ENCODE results near the gene DEFB132. TPM values are rescaled to one million over a fixed set of nuclear protein-coding genes. Genes with fewer than 3 reads are reported as not detected.

DEFB132 gene
- total and polyA plus RNA-seq, 4 donors, result 0.08 TPM; not detected in 2

DNA sequence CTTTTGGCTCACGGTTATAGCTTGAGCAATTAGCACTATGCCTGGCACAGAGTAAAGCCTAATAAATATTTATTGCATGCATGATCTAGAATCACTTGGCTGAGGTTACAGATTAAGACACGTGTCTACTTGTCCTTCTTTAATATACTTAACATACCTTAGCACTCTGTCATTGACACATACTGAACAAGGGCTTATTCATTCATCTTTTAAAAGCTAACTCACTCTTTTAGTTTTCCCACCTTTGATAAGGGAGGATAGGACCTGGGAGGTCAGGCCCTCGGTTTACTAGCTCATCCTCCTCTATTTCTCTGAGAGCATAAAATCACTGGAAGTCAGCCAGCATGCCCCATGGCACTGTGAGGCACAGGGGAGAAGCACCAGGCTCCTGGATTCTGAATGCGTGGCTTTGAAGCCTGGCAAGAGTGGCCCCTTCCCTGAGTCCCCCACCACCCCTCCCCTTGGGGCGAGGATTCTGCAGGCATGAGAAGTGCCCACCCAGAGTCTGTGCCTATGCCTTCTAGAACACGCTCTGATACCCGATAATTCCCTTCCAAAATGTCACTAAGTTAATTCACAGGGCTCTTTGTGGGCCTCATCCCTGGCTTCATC, 51.0 kb downstream of the DEFB132 start:
- no peaks in the 10 kb centered on the region for H3K4me1 ChIP-seq (ENCODE audit: control insufficient read depth in 4 of 4, insufficient read depth in 4 of 4, low read length in 3 of 4)
- no peak overlapping the region for H3K4me3 ChIP-seq (ENCODE audit: low read depth in 1 of 3, low read length in 3 of 3)
- 82% methylated on average over 7 of the region's 7 CpGs for WGBS
- H3K27me3 ChIP-seq (ENCODE audit: control insufficient read depth in 4 of 4, insufficient read depth in 4 of 4, low read length in 3 of 4), result no peaks in the 10 kb centered on the region
- H3K9ac ChIP-seq (ENCODE audit: low read depth in 1 of 2, low read length in 2 of 2), result no peak overlapping the region
- no peaks in the 10 kb centered on the region for H3K9me3 ChIP-seq (ENCODE audit: control insufficient read depth in 4 of 4, low read length in 3 of 4)
- TF ChIP-seq GABPA (IDR thresholded peaks at IDR 0.05 in 1 of 2, conservative IDR thresholded peaks at IDR 0.05 in 1 of 2) (no peak), HNF4G (IDR thresholded peaks at IDR 0.05) (no peak), FOXA1 (IDR thresholded peaks at IDR 0.05) (no peak), EGR1 (IDR thresholded peaks at IDR 0.05; ENCODE audit: low read depth in 2 of 2) (no peak), RXRA (IDR thresholded peaks at IDR 0.05) (no peak), FOXA2 (IDR thresholded peaks at IDR 0.05) (no peak), TAF1 (conservative IDR thresholded peaks at IDR 0.05) (no peak), NR2F2 (IDR thresholded peaks at IDR 0.05) (no peak), JUND (IDR thresholded peaks at IDR 0.05) (no peak), RAD21 (IDR thresholded peaks at IDR 0.05) (no peak)
- TF ChIP-seq, protein P1, sequence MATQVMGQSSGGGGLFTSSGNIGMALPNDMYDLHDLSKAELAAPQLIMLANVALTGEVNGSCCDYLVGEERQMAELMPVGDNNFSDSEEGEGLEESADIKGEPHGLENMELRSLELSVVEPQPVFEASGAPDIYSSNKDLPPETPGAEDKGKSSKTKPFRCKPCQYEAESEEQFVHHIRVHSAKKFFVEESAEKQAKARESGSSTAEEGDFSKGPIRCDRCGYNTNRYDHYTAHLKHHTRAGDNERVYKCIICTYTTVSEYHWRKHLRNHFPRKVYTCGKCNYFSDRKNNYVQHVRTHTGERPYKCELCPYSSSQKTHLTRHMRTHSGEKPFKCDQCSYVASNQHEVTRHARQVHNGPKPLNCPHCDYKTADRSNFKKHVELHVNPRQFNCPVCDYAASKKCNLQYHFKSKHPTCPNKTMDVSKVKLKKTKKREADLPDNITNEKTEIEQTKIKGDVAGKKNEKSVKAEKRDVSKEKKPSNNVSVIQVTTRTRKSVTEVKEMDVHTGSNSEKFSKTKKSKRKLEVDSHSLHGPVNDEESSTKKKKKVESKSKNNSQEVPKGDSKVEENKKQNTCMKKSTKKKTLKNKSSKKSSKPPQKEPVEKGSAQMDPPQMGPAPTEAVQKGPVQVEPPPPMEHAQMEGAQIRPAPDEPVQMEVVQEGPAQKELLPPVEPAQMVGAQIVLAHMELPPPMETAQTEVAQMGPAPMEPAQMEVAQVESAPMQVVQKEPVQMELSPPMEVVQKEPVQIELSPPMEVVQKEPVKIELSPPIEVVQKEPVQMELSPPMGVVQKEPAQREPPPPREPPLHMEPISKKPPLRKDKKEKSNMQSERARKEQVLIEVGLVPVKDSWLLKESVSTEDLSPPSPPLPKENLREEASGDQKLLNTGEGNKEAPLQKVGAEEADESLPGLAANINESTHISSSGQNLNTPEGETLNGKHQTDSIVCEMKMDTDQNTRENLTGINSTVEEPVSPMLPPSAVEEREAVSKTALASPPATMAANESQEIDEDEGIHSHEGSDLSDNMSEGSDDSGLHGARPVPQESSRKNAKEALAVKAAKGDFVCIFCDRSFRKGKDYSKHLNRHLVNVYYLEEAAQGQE (IDR thresholded peaks at IDR 0.05), result no peak
- TF ChIP-seq, protein P2, sequence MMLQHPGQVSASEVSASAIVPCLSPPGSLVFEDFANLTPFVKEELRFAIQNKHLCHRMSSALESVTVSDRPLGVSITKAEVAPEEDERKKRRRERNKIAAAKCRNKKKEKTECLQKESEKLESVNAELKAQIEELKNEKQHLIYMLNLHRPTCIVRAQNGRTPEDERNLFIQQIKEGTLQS (IDR thresholded peaks at IDR 0.05), result no peak
- TF ChIP-seq, protein P3, sequence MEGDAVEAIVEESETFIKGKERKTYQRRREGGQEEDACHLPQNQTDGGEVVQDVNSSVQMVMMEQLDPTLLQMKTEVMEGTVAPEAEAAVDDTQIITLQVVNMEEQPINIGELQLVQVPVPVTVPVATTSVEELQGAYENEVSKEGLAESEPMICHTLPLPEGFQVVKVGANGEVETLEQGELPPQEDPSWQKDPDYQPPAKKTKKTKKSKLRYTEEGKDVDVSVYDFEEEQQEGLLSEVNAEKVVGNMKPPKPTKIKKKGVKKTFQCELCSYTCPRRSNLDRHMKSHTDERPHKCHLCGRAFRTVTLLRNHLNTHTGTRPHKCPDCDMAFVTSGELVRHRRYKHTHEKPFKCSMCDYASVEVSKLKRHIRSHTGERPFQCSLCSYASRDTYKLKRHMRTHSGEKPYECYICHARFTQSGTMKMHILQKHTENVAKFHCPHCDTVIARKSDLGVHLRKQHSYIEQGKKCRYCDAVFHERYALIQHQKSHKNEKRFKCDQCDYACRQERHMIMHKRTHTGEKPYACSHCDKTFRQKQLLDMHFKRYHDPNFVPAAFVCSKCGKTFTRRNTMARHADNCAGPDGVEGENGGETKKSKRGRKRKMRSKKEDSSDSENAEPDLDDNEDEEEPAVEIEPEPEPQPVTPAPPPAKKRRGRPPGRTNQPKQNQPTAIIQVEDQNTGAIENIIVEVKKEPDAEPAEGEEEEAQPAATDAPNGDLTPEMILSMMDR (IDR thresholded peaks at IDR 0.05; ENCODE audit: low read depth, low read length, missing input control), result no peak
- no peak overlapping the region for H3K27ac ChIP-seq (ENCODE audit: low read depth in 1 of 2, low read length in 2 of 2)
- no peaks in the 10 kb centered on the region for H3K36me3 ChIP-seq (ENCODE audit: control insufficient read depth in 4 of 4, insufficient read depth in 3 of 4, low read depth in 1 of 4, low read length in 3 of 4)
- DNase-seq (ENCODE audit: low spot score), result no peak

DNA sequence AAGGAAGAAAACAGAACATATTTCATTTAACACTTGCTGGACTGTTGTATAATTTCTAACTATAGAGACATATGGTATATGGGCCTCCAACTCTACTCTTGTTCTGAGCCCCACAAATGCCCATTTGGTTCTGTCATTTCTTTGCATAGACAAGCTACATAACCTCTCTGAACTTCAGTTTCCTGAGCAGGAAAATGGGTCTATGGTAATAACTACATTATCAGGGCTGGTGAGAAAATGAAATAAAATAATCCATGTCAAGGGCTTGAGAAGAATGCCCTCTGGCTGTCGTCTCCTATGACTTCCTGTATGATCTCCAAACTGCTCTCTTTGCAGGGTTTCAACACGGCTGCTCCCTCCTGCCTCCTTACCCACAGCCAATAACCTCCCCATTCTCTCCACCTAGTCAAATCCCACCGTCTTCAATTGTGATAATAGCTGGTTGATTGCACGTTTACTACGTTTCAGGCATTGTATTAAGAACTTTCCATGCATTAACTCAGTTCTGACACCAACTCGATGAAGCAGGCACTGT, 51.8 kb downstream of the DEFB132 start:
- Histone ChIP-seq H3K27ac (ENCODE audit: low read depth in 1 of 2, low read length in 2 of 2) (peak overlapping the region; percentile 79 to 83), H3K9ac (ENCODE audit: low read depth in 1 of 2, low read length in 2 of 2) (peak overlapping the region; percentile 16 to 20), H3K27me3 (ENCODE audit: control insufficient read depth in 4 of 4, insufficient read depth in 4 of 4, low read length in 3 of 4) (no peaks in the 10 kb centered on the region), H3K4me3 (ENCODE audit: low read depth in 1 of 3, low read length in 3 of 3) (no peak overlapping the region), H3K36me3 (ENCODE audit: control insufficient read depth in 4 of 4, insufficient read depth in 3 of 4, low read depth in 1 of 4, low read length in 3 of 4) (no peaks in the 10 kb centered on the region), H3K4me1 (ENCODE audit: control insufficient read depth in 4 of 4, insufficient read depth in 4 of 4, low read length in 3 of 4) (no peaks in the 10 kb centered on the region), H3K9me3 (ENCODE audit: control insufficient read depth in 4 of 4, low read length in 3 of 4) (no peaks in the 10 kb centered on the region)
- 43% methylated on average over 6 of the region's 6 CpGs for WGBS
- TF ChIP-seq RAD21 (IDR thresholded peaks at IDR 0.05), result peak in 1 of 2 donors; percentile 39
- no peak for TF ChIP-seq TAF1 (conservative IDR thresholded peaks at IDR 0.05)
- no peak for DNase-seq (ENCODE audit: low spot score)
